Right lobe of liver (tissue), 4 donors: ENCODE results near the gene NRL.

Source experiments
- CTCF ChIP-seq, 4 donors: fragments of 200-600 bp in 3 of 4; fragments of 450-650 bp in 1 of 4; IDR thresholded peaks; one replicate each; pipeline versions ENCODE4 v1.5.1 to v1.8.0; 2016 to 2022; ENCODE audit warnings: antibody characterized with exemption in 4 of 4, mild to moderate bottlenecking in 2 of 4
- POLR2A ChIP-seq: fragments of 450-650 bp; IDR thresholded peaks from one replicate; pipeline ENCODE4 v1.6.1; 2017; ENCODE audit warnings: antibody characterized with exemption, mild to moderate bottlenecking
- donor health status: DM: no; HTN: no; CAD: no.
- donor health status: DM: no; HTN: no; CAD: no.
- donor health status: DM: no; HTN: yes; CAD: no.

- TF ChIP-seq CTCF (IDR thresholded peaks at IDR 0.05): no peak
- TF ChIP-seq POLR2A: no peak
Observed at GRCh38 chr14:24130380-24130716, 15.6 kb upstream of the NRL start, which contains the start of gene FITM1.
